Upper lobe of right lung (tissue), 1 donor: ENCODE results near the gene GIGYF1. TPM values are rescaled to one million over a fixed set of nuclear protein-coding genes. Genes with fewer than 3 reads are reported as not detected.
A peak's percentile ranks its signal among the peaks of the same experiment; 100 is the strongest.

ENCODE experiments used
- ATAC-seq: fragments of 200-7000 bp; cut with Tn5 transposase; one replicate; pipeline ENCODE4 v1.9.1; 2020; ENCODE audit warnings: mild to moderate bottlenecking, moderate library complexity
- DNase-seq: peaks from one replicate; pipeline ENCODE4 v3.0.0-alpha.2; 2020
- H3K27ac ChIP-seq: fragments of 200-600 bp; one replicate; pipeline ENCODE4 v1.8.0; 2022
- H3K27me3 ChIP-seq: fragments of 200-600 bp; one replicate; pipeline ENCODE4 v1.8.0; 2022; ENCODE audit warnings: mild to moderate bottlenecking
- H3K36me3 ChIP-seq: fragments of 200-600 bp; one replicate; pipeline ENCODE4 v1.8.0; 2022
- H3K4me1 ChIP-seq: fragments of 200-600 bp; one replicate; pipeline ENCODE4 v1.8.0; 2022
- H3K4me3 ChIP-seq: fragments of 200-600 bp; one replicate; pipeline ENCODE4 v1.8.0; 2022; ENCODE audit warnings: mild to moderate bottlenecking
- H3K9me3 ChIP-seq: fragments of 200-600 bp; one replicate; pipeline ENCODE4 v1.8.0; 2022
- intact Hi-C: fragments of 100-400 bp; cut with DNase I; formaldehyde crosslinking; loops from one replicate; pipeline ENCODE4 v1.11.0; 2022
- total RNA-seq: library from RNA; stranded (reverse); fragmentation: NEBNext Ultra II Directional; extraction: Animal tissue kit (Norgen Biotek cat#: 25700); gene quantifications from one replicate; pipeline ENCODE4 v1.2.1, GENCODE V29; 2021
- TF ChIP-seq, protein P1 (sequence below): fragments of 200-600 bp; IDR thresholded peaks from one replicate; pipeline ENCODE4 v1.8.0; 2022; ENCODE audit warnings: antibody characterized with exemption
- donor health status: DM: no; HTN: yes; CAD: no; lungs with severe emphysema.

GIGYF1 gene
- total RNA-seq, 1 donor from 2014 or later = 44.5 TPM

DNA sequence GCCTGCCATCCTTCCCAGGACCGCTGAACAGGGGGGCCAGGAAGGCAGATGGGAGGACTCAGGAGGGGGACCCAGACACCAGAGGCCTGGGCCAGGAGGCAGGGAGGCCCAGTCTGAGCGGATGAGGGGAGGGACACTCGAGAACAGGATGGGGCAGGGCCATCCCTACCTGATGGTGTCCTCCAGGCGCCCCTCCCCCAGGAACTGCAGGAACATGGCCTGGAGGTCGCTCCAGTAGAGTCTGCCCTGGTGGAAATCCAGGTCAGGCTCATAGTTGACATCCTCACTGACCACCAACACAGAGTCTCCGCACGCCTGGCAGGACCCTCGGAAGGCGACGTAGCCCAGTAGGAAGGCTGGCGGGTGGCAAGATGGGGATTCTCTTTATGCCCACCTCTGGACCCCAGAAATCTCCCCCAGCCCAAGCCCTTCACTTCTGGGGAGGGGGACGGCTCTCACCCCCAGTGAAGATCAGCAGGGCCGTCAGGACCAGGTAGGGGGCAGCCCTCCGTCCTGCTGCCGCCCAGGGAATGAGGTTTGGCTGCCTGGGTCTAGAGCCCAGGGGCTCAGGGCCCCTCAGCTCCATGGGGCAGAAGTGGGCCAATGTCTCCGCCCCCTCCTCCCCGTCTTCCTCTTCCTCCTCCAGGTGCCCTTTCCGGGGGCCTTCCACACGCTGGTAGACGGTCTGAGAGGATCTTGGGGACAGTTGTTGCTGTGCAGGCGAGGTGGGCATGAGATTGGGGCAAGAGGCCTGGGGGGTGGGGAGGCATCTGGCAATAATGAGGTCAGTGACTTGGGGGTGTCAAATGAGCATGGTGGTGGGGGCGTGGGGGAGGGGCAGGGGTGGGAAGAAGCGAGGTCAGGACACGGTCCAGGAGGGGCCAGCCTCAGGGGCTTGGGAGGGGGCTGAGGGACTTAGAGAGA, 53.3 kb downstream of the GIGYF1 start:
- intact Hi-C loops = no loop called here
- ATAC-seq = peak; percentile 16
- TF ChIP-seq, protein P1, sequence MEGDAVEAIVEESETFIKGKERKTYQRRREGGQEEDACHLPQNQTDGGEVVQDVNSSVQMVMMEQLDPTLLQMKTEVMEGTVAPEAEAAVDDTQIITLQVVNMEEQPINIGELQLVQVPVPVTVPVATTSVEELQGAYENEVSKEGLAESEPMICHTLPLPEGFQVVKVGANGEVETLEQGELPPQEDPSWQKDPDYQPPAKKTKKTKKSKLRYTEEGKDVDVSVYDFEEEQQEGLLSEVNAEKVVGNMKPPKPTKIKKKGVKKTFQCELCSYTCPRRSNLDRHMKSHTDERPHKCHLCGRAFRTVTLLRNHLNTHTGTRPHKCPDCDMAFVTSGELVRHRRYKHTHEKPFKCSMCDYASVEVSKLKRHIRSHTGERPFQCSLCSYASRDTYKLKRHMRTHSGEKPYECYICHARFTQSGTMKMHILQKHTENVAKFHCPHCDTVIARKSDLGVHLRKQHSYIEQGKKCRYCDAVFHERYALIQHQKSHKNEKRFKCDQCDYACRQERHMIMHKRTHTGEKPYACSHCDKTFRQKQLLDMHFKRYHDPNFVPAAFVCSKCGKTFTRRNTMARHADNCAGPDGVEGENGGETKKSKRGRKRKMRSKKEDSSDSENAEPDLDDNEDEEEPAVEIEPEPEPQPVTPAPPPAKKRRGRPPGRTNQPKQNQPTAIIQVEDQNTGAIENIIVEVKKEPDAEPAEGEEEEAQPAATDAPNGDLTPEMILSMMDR = no peak

DNA sequence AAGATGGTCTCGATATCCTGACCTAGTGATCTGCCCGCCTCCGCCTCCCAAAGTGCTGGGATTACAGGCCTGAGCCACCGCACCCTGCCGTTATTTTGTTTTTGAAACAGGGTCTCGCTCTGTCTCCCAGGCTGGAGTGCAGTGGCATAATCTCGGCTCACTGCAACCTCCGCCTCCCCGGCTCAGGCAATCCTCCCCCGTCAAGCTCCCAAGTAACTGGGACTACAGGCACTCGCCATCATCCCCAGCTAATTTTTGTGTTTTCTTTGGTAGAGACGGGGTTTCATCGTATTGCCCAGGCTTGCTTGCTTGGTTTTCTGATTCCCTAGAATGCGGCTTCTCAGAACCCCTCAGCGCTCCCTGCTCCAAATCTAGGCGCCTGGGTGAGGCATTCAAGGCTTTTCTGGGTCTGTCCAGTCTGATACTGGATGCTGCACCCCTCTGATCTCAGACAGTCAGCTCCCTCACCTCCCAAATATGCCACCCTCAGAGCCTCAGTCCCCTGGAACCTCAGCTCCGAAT, 54.0 kb downstream of the GIGYF1 start:
- TF ChIP-seq, protein P1 = no peak
- intact Hi-C loops = no loop called here
- Histone ChIP-seq H3K4me3 (no peak overlapping the region), H3K36me3 (no peaks in the 10 kb centered on the region), H3K27ac (no peak overlapping the region), H3K9me3 (no peaks in the 10 kb centered on the region), H3K4me1 (no peaks in the 10 kb centered on the region), H3K27me3 (no peaks in the 10 kb centered on the region)
- no peak for ATAC-seq
- no peak for DNase-seq

More for the DNA sequence above, 53.3 kb downstream of the GIGYF1 start:
- Histone ChIP-seq H3K27ac (no peak overlapping the region), H3K9me3 (no peaks in the 10 kb centered on the region), H3K27me3 (no peaks in the 10 kb centered on the region), H3K36me3 (no peaks in the 10 kb centered on the region), H3K4me1 (no peaks in the 10 kb centered on the region), H3K4me3 (no peak overlapping the region)
- no peak for DNase-seq

DNA sequence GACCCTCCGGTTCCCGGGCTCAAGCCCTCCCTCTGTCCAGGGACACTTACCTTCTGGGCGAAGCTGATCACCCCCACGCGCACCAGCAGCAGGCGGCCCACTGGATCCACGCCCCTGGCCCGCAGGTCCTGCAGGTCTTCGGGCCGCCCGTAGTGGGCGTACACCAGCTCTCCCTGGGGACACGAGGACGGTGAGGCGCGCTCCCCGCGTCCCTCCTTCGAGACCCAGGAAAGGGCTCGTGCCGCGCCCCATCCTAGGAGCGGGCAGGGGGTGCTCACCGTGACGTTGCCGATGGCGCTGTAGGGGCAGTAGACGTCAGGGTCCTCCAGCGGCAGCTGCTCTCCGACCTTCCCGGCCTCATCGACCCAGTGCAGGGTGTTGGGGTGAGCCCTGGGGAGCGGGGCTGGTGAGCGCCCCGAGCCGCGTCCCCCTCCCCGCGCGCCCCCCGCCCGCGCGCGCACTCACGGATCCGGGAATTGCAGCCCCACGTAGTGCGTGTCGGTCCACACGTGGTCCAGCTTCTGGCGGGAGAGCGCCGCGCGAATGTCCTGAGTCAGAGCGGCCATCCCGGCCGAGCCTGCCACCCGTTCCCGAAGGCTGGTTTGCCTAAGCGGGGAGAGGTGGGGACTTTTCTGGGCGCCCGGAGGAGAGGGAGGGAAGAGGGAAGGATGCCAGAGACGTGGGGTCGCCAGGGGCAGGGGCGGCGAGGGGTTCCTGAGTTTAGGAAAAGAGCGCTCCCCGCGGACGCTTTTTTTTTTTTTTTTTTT, 60.9 kb downstream of the GIGYF1 start:
- Histone ChIP-seq H3K27ac (no peak overlapping the region), H3K4me3 (peak overlapping the region; percentile 54), H3K9me3 (no peaks in the 10 kb centered on the region), H3K27me3 (peaks cover 17% of the 10 kb centered on the region), H3K36me3 (no peaks in the 10 kb centered on the region), H3K4me1 (peaks cover 6% of the 10 kb centered on the region)
- intact Hi-C loops = no loop called here
- DNase-seq (peak; percentile 80), ATAC-seq (peak; percentile 85)
- TF ChIP-seq, protein P1 = peak; percentile 40

DNA sequence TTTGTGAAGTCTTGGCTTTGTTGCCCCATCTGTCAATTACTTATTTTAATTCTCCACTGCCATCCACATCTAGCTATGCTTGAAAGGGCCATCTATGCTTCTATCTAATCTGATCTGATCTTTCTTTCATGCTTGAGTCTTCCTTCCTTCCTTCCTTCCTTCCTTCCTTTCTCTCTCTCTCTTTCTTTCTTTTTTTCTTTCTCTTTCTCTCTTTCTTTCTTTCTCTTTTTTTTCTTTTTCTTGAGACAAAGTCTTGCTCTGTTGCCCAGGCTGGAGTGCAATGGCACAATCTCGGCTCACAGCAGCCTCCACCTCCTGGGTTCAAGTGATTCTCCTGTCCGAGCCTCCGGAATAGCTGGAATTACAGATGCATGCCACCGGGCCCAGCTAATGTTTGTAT, 64.0 kb downstream of the GIGYF1 start:
- peaks cover 17% of the 10 kb centered on the region for H3K27me3 ChIP-seq
- TF ChIP-seq, protein P1 = no peak
- intact Hi-C loops = no loop called here
- DNase-seq = no peak
- H3K9me3 ChIP-seq = no peaks in the 10 kb centered on the region
- H3K36me3 ChIP-seq = no peaks in the 10 kb centered on the region
- H3K4me3 ChIP-seq = no peak overlapping the region
- ATAC-seq = no peak
- no peak overlapping the region for H3K27ac ChIP-seq
- H3K4me1 ChIP-seq = peaks cover 15% of the 10 kb centered on the region

Other genes with a start within 250 kb of the GIGYF1 start
- 1.8 TPM for gene SPACDR, start 230.0 kb downstream of the GIGYF1 start, total RNA-seq
- 51.8 TPM for gene TSC22D4, start 215.0 kb downstream of the GIGYF1 start, total RNA-seq
- gene NYAP1, start 210.3 kb downstream of the GIGYF1 start, total RNA-seq = 0.55 TPM
- gene AGFG2, start 155.0 kb downstream of the GIGYF1 start, total RNA-seq = 36.0 TPM
- 6.4 TPM for gene SAP25, start 120.3 kb downstream of the GIGYF1 start, total RNA-seq
- gene LRCH4, start 108.1 kb downstream of the GIGYF1 start, total RNA-seq = 88.0 TPM
- gene FBXO24, start 107.9 kb downstream of the GIGYF1 start, total RNA-seq = 1.4 TPM
- gene PCOLCE, start 91.9 kb downstream of the GIGYF1 start, total RNA-seq = 57.2 TPM
- 14.7 TPM for gene MOSPD3, start 81.7 kb downstream of the GIGYF1 start, total RNA-seq
- gene TFR2, start 52.7 kb downstream of the GIGYF1 start, total RNA-seq = 0.41 TPM
- gene ACTL6B, start 37.8 kb downstream of the GIGYF1 start, total RNA-seq = not detected
- 208 TPM for gene GNB2, start 20.5 kb downstream of the GIGYF1 start, total RNA-seq
- gene POP7, start 11.9 kb upstream of the GIGYF1 start, total RNA-seq = 20.2 TPM
- not detected for gene EPO, start 26.2 kb upstream of the GIGYF1 start, total RNA-seq
- gene ZAN, start 39.3 kb upstream of the GIGYF1 start, total RNA-seq = not detected
- gene EPHB4, start 133.3 kb upstream of the GIGYF1 start, total RNA-seq = 117 TPM
- gene SLC12A9, start 158.5 kb upstream of the GIGYF1 start, total RNA-seq = 39.2 TPM
- 65.3 TPM for gene TRIP6, start 173.1 kb upstream of the GIGYF1 start, total RNA-seq
- gene SRRT, start 180.9 kb upstream of the GIGYF1 start, total RNA-seq = 105 TPM
- 3.1 TPM for gene UFSP1, start 195.5 kb upstream of the GIGYF1 start, total RNA-seq
- gene ACHE, start 201.6 kb upstream of the GIGYF1 start, total RNA-seq = 2.9 TPM